IPS-15b (cell line): ENCODE data around the gene VPS13C.

ENCODE experiments used
- H3K27me3 ChIP-seq: one replicate; pipeline ENCODE4 v1.6.1; 2013; ENCODE audit warnings: low read length; ENCODE audit not compliant: control insufficient read depth, insufficient read depth
- H3K36me3 ChIP-seq: one replicate; pipeline ENCODE4 v1.6.1; 2013; ENCODE audit warnings: low read length; ENCODE audit not compliant: control insufficient read depth, insufficient read depth
- H3K4me1 ChIP-seq: one replicate; pipeline ENCODE4 v1.6.1; 2013; ENCODE audit warnings: mild to moderate bottlenecking, low read length; ENCODE audit not compliant: control insufficient read depth, insufficient read depth
- H3K4me3 ChIP-seq: one replicate; pipeline ENCODE4 v1.5.1; 2013; ENCODE audit warnings: low read depth, low read length
- H3K9ac ChIP-seq: one replicate; pipeline ENCODE4 v1.6.1; 2013; ENCODE audit warnings: low read depth, mild to moderate bottlenecking, low read length
- H3K9me3 ChIP-seq: one replicate; pipeline ENCODE4 v1.6.1; 2013; ENCODE audit warnings: mild to moderate bottlenecking, low read length; ENCODE audit not compliant: control insufficient read depth, insufficient read depth

Gene VPS13C

GRCh38 chr15:61974118-61974517, 86.1 kb downstream of the VPS13C start:
- no peaks in the 10 kb centered on the region for H3K4me1 ChIP-seq
- H3K36me3 ChIP-seq: no peaks in the 10 kb centered on the region
- no peaks in the 10 kb centered on the region for H3K9me3 ChIP-seq
- H3K9ac ChIP-seq: no peak overlapping the region
- H3K4me3 ChIP-seq: no peak overlapping the region
- no peaks in the 10 kb centered on the region for H3K27me3 ChIP-seq

GRCh38 chr15:61951949-61952348, 108.3 kb downstream of the VPS13C start:
- no peak overlapping the region for H3K9ac ChIP-seq
- H3K36me3 ChIP-seq: no peaks in the 10 kb centered on the region
- no peak overlapping the region for H3K4me3 ChIP-seq
- no peaks in the 10 kb centered on the region for H3K4me1 ChIP-seq
- H3K9me3 ChIP-seq: no peaks in the 10 kb centered on the region
- H3K27me3 ChIP-seq: no peaks in the 10 kb centered on the region

DNA sequence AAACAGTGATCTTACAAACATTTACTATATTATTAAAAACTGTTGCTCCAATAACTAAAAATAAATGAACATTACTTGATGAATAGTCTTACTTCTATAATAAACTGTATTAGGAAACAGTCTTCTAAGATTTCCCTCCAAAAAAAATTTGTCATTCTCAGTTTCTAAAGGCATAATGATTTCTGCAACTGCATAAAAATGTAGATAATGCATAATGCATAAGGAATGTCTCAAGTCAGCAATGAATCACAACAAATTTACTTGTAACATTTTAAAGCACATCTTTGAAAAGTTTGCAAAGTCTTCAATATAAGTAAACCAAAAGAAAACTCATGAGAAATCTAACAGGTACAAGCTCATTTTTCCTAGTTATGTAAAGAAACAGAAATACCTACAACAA, 113.5 kb downstream of the VPS13C start:
- Histone ChIP-seq H3K4me1 (no peaks in the 10 kb centered on the region), H3K9me3 (no peaks in the 10 kb centered on the region), H3K36me3 (no peaks in the 10 kb centered on the region), H3K27me3 (no peaks in the 10 kb centered on the region), H3K9ac (no peak overlapping the region), H3K4me3 (no peak overlapping the region)

GRCh38 chr15:61943992-61944391, 116.3 kb downstream of the VPS13C start:
- Histone ChIP-seq H3K9ac (no peak overlapping the region), H3K36me3 (no peaks in the 10 kb centered on the region), H3K9me3 (no peaks in the 10 kb centered on the region), H3K27me3 (no peaks in the 10 kb centered on the region), H3K4me1 (no peaks in the 10 kb centered on the region), H3K4me3 (no peak overlapping the region)

DNA sequence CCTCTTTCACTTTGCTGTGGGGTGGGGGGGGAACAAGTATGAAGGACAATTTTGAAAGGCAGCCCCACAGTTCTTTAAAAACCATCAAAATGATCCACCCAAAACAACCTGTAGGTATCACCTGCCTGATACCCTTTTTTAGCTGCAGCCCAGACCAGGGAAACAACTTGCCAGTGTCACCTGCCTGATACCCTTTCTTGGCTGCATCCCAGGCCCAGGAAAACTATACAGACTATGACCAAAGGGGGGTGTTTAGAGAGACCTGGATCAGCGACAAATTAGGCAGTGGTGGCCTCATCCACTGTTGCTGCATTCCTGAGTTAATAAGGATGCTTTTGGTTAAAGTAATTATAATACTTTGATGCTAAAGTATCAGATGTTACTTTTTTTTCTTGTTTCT, 122.0 kb downstream of the VPS13C start:
- Histone ChIP-seq H3K27me3 (no peaks in the 10 kb centered on the region), H3K4me3 (no peak overlapping the region), H3K36me3 (no peaks in the 10 kb centered on the region), H3K9me3 (no peaks in the 10 kb centered on the region), H3K9ac (no peak overlapping the region), H3K4me1 (no peaks in the 10 kb centered on the region)

GRCh38 chr15:61936528-61937195, 123.6 kb downstream of the VPS13C start:
- Histone ChIP-seq H3K27me3 (no peaks in the 10 kb centered on the region), H3K4me3 (no peak overlapping the region), H3K4me1 (no peaks in the 10 kb centered on the region), H3K9me3 (no peaks in the 10 kb centered on the region), H3K9ac (no peak overlapping the region), H3K36me3 (no peaks in the 10 kb centered on the region)

DNA sequence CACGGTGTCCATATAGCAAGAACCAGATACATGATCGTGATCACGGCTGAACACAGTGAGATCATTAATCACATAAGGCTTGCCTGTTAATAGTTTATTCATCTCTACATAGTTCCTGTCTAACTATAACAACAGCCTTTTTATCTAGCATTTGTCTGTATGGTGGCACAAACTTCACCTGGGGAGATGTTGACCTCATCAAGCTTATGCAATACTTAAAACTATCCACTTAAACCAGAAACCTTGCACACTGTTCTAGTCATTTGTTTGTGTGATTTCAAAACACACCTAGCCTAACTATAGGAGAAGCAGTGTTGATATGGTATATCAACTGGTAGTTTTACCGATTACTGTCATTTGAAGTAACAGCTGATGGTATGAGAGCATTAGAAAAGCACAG, 124.8 kb downstream of the VPS13C start:
- Histone ChIP-seq H3K9me3 (no peaks in the 10 kb centered on the region), H3K9ac (no peak overlapping the region), H3K36me3 (no peaks in the 10 kb centered on the region), H3K4me3 (no peak overlapping the region), H3K4me1 (no peaks in the 10 kb centered on the region), H3K27me3 (no peaks in the 10 kb centered on the region)

DNA sequence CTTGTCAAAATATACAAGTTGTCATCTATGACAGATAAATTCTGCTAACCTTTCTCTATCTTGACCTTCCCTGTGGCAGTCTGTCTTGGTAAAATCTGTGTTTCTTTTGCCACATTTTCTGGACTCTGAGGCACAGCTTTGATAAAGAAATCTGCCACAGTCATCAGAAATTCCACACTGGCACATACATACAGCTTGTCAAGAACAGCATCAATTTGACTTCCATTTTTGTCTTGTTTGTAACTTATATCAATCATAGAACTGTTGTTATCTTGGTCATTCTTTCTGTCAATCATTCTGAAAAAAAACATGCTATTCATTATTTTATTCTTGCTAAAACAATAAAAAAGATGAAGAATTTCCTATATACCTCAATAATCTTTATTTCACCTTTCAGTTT, 130.8 kb downstream of the VPS13C start:
- H3K4me3 ChIP-seq: no peak overlapping the region
- H3K36me3 ChIP-seq: no peaks in the 10 kb centered on the region
- no peak overlapping the region for H3K9ac ChIP-seq
- no peaks in the 10 kb centered on the region for H3K27me3 ChIP-seq
- H3K9me3 ChIP-seq: no peaks in the 10 kb centered on the region
- no peaks in the 10 kb centered on the region for H3K4me1 ChIP-seq

GRCh38 chr15:61923173-61923572, 137.1 kb downstream of the VPS13C start:
- Histone ChIP-seq H3K36me3 (no peaks in the 10 kb centered on the region), H3K9me3 (no peaks in the 10 kb centered on the region), H3K9ac (no peak overlapping the region), H3K4me3 (no peak overlapping the region), H3K27me3 (no peaks in the 10 kb centered on the region), H3K4me1 (no peaks in the 10 kb centered on the region)

DNA sequence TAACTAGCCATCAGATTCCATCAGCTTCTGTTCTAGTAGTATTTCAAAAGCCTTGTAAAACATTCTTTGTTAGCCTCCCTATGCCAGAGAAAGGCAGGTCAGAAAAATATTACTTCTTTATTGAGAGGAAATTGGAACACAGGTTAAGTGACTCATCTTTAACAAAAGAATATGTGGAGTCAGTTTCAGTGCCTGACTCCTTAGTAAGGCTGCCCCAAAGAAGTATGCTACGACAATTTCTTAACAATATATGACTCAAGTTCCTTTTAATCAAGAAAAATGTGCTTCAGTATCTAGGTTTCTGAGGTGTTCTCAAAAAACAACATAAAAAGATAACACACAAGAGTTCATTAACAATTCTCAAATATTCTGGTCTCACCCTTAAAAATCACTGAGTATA, 139.2 kb downstream of the VPS13C start:
- no peaks in the 10 kb centered on the region for H3K36me3 ChIP-seq
- no peak overlapping the region for H3K9ac ChIP-seq
- no peaks in the 10 kb centered on the region for H3K4me1 ChIP-seq
- H3K4me3 ChIP-seq: no peak overlapping the region
- no peaks in the 10 kb centered on the region for H3K27me3 ChIP-seq
- no peaks in the 10 kb centered on the region for H3K9me3 ChIP-seq

DNA sequence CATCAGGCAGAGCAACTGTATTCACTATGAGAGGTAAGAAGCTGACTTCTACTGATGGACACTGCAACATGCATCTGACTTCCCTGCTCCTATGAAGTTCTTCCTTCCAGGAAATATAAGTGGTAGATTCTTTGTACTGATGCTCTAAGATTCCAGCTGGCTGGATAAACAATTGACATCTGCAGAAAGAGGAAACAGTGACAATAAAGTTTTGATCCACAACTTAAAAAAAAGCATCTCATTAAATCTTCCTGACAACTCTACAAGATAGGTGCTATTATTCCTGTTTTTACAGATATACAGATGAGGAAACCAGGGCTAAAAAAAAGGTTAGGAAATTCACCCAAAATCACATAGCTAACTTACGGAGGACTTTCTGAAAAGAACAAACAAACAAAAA, 142.8 kb downstream of the VPS13C start:
- no peaks in the 10 kb centered on the region for H3K36me3 ChIP-seq
- no peaks in the 10 kb centered on the region for H3K4me1 ChIP-seq
- no peaks in the 10 kb centered on the region for H3K9me3 ChIP-seq
- no peak overlapping the region for H3K9ac ChIP-seq
- H3K4me3 ChIP-seq: no peak overlapping the region
- no peaks in the 10 kb centered on the region for H3K27me3 ChIP-seq

- H3K36me3 ChIP-seq: no peaks in the 10 kb centered on the region
- H3K27me3 ChIP-seq: no peaks in the 10 kb centered on the region
- no peak overlapping the region for H3K4me3 ChIP-seq
- no peaks in the 10 kb centered on the region for H3K9me3 ChIP-seq
- no peak overlapping the region for H3K9ac ChIP-seq
- no peaks in the 10 kb centered on the region for H3K4me1 ChIP-seq
Observed at GRCh38 chr15:61916104-61916503, 144.1 kb downstream of the VPS13C start.
